Measurements from ENCODE around the gene UXS1. TPM values are rescaled to one million over a fixed set of nuclear protein-coding genes. Genes with fewer than 3 reads are reported as not detected.

UXS1 gene
- total RNA-seq, 1 experiment from 2014 or later: 46.3 TPM

- no peak overlapping the region for H2AK5ac ChIP-seq (ENCODE audit: insufficient read length, low read length)
- H4K5ac ChIP-seq (ENCODE audit: insufficient read length, low read depth, low read length): no peak overlapping the region
- TF ChIP-seq CTCF (conservative IDR thresholded peaks at IDR 0.05): 0 out of 3 replicates have a peak, but pooled peaks have one; percentile 19
- Mint-ChIP-seq H3K4me3 (no peak overlapping the region), H3K27ac (no peak overlapping the region; a peak in 1 of 7 replicates), H3K36me3 (ENCODE audit: insufficient read depth in 1 of 3, low read depth in 3 of 3) (peaks cover 17 to 49% (median 48%) of the 10 kb centered on the region in 3 experiments; a peak in 6 of 7 replicates), H3K4me1 (peaks cover 4 to 7% of the 10 kb centered on the region in 2 experiments), H3K27me3 (ENCODE audit: low read depth) (no peaks in the 10 kb centered on the region), H3K9me3 (no peaks in the 10 kb centered on the region)
- no peak overlapping the region for H3K9ac ChIP-seq (ENCODE audit: extremely low read depth, insufficient read length, low read length)
- H4K20me1 ChIP-seq (ENCODE audit: control insufficient read depth, insufficient read depth, insufficient read length): no peaks in the 10 kb centered on the region
- H3K56ac ChIP-seq (ENCODE audit: insufficient read length, low read depth, low read length): no peak overlapping the region
- H3K23ac ChIP-seq (ENCODE audit: insufficient read length, low read depth, low read length): no peak overlapping the region
- H3K79me2 ChIP-seq (ENCODE audit: insufficient read depth, low read length): no peaks in the 10 kb centered on the region
- no peak overlapping the region for H2BK15ac ChIP-seq (ENCODE audit: low read depth, low read length)
- no peaks in the 10 kb centered on the region for H3K4me1 ChIP-seq (ENCODE audit: insufficient read depth, low read length)
- no peak overlapping the region for H3K27ac ChIP-seq (ENCODE audit: insufficient read length, low read depth, low read length)
- no peaks in the 10 kb centered on the region for H3K27me3 ChIP-seq (ENCODE audit: insufficient read depth, low read length)
- no peak overlapping the region for H2BK5ac ChIP-seq (ENCODE audit: insufficient read length, low read length)
- H3K14ac ChIP-seq (ENCODE audit: insufficient read depth, low read length): no peak overlapping the region
- no peaks in the 10 kb centered on the region for H3K9me3 ChIP-seq (ENCODE audit: control insufficient read depth, low read depth, low read length)
- H3T11ph ChIP-seq (ENCODE audit: low read length): no peak overlapping the region
- WGBS (ENCODE audit: extremely low coverage, insufficient read length, low lambda C conversion rate): 100% methylated on average over 1 of the region's 21 CpGs
- no peak overlapping the region for H4K8ac ChIP-seq (replicated peaks; ENCODE audit: insufficient read length, low read depth, low read length)
- no peak overlapping the region for H2AFZ ChIP-seq (ENCODE audit: low read length)
- no peak overlapping the region for H2BK120ac ChIP-seq (ENCODE audit: low read depth, low read length, poor library complexity, severe bottlenecking)
- no peak for DNase-seq
- no peak overlapping the region for H3K18ac ChIP-seq (ENCODE audit: insufficient read length, low read depth, low read length)
- H4K91ac ChIP-seq (ENCODE audit: insufficient read length, low read depth, low read length): no peak overlapping the region
- no peak overlapping the region for H2BK12ac ChIP-seq (ENCODE audit: insufficient read length, low read depth, low read length)
- no peak overlapping the region for H3K4me2 ChIP-seq (ENCODE audit: insufficient read depth, insufficient read length, low read length)
- H3K79me1 ChIP-seq (ENCODE audit: insufficient read depth, low read depth, low read length, poor library complexity, severe bottlenecking): no peaks in the 10 kb centered on the region
- no peak overlapping the region for H3K4ac ChIP-seq (ENCODE audit: low read depth, low read length)
- H2BK20ac ChIP-seq (ENCODE audit: low read depth, low read length, poor library complexity, severe bottlenecking): no peak overlapping the region
- H3K23me2 ChIP-seq (ENCODE audit: insufficient read length, low read depth, low read length, poor library complexity, severe bottlenecking): no peaks in the 10 kb centered on the region
Observed at GRCh38 chr2:106095478-106096298, 98.4 kb downstream of the UXS1 start.
